HepG2 (cell line): ENCODE measurements around the gene DOK1.

Source experiments
- CTCF ChIP-seq: sonication (generic); formaldehyde crosslinking; IDR thresholded peaks from 2 replicates; pipeline ENCODE4 v1.5.0; 2020; ENCODE audit warnings: mild to moderate bottlenecking, missing genetic modification reagents, moderate library complexity
- MAFG ChIP-seq: sonication (generic); formaldehyde crosslinking; IDR thresholded peaks from 2 replicates; pipeline ENCODE4 v1.5.1; 2020; ENCODE audit warnings: mild to moderate bottlenecking, missing genetic modification reagents
- POLR2A ChIP-seq, 2 experiments: IDR thresholded peaks; 2 replicates each; pipeline ENCODE4 v1.6.1; 2011; ENCODE audit warnings: low read depth in 2 of 2, low read length in 2 of 2, mild to moderate bottlenecking in 1 of 2, moderate library complexity in 1 of 2; ENCODE audit not compliant: insufficient read depth in 1 of 2
- TF ChIP-seq, protein P1 (sequence below): sonication (generic); formaldehyde crosslinking; IDR thresholded peaks from 2 replicates; pipeline ENCODE4 v1.4.0; 2020; ENCODE audit warnings: low read depth, mild to moderate bottlenecking, missing genetic modification reagents

- TF ChIP-seq MAFG (CRISPR knock-in tag) = no peak
- TF ChIP-seq, protein P1, sequence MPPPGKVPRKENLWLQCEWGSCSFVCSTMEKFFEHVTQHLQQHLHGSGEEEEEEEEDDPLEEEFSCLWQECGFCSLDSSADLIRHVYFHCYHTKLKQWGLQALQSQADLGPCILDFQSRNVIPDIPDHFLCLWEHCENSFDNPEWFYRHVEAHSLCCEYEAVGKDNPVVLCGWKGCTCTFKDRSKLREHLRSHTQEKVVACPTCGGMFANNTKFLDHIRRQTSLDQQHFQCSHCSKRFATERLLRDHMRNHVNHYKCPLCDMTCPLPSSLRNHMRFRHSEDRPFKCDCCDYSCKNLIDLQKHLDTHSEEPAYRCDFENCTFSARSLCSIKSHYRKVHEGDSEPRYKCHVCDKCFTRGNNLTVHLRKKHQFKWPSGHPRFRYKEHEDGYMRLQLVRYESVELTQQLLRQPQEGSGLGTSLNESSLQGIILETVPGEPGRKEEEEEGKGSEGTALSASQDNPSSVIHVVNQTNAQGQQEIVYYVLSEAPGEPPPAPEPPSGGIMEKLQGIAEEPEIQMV (CRISPR knock-in tag) = peak; percentile 15; the same call in 1 of the 2 replicates
- TF ChIP-seq POLR2A (IDR thresholded peaks at IDR 0.05; ENCODE audit: insufficient read depth in 1 of 2, low read depth in 2 of 2, low read length in 2 of 2) = no peak
- TF ChIP-seq CTCF = no peak
These were observed 1.4 kb upstream of the DOK1 start for GRCh38 chr2:74552914-74553811.
